Transverse colon (tissue), 3 donors: ENCODE measurements around the gene RTN4.

Source experiments
- POLR2A ChIP-seq: fragments of 450-650 bp; IDR thresholded peaks from one replicate; pipeline ENCODE4 v1.6.1; 2016; ENCODE audit warnings: antibody characterized with exemption, mild to moderate bottlenecking, moderate library complexity
- TF ChIP-seq, protein P1 (sequence below), 5 experiments: fragments of 200-600 bp in 3 of 5; fragments of 450-650 bp in 2 of 5; sonication (generic) in 3 of 5; IDR thresholded peaks; 1 replicate in 2 of 5; 2 replicates in 3 of 5; pipeline ENCODE4 v1.5.1; 2016 to 2017; ENCODE audit warnings: antibody characterized with exemption in 5 of 5, inconsistent platforms in 3 of 5, mild to moderate bottlenecking in 2 of 5, moderate library complexity in 1 of 5

DNA sequence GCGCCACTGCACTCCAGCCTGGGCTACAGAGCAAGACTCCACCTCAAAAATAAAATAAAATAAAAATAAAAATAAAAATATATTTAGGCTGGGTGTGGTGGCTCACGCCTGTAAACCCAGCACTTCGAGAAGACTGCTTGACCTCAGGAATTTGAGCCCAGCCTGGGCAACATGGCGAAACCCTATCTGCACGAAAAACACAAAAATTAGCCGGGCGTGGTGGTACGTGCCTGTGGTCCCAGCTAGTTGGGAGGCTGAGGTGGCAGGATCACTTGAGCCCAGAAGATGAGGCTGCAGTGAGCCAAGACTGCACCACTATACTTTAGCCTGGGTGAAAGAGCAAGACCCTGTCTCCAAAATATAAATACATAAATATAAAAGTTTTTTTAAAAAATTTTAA lies 6.4 kb downstream of the RTN4 start:
- TF ChIP-seq, protein P1, sequence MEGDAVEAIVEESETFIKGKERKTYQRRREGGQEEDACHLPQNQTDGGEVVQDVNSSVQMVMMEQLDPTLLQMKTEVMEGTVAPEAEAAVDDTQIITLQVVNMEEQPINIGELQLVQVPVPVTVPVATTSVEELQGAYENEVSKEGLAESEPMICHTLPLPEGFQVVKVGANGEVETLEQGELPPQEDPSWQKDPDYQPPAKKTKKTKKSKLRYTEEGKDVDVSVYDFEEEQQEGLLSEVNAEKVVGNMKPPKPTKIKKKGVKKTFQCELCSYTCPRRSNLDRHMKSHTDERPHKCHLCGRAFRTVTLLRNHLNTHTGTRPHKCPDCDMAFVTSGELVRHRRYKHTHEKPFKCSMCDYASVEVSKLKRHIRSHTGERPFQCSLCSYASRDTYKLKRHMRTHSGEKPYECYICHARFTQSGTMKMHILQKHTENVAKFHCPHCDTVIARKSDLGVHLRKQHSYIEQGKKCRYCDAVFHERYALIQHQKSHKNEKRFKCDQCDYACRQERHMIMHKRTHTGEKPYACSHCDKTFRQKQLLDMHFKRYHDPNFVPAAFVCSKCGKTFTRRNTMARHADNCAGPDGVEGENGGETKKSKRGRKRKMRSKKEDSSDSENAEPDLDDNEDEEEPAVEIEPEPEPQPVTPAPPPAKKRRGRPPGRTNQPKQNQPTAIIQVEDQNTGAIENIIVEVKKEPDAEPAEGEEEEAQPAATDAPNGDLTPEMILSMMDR (IDR thresholded peaks at IDR 0.05) = no peak
- no peak for TF ChIP-seq POLR2A
